GM18868 (cell line): ENCODE measurements around the gene TMEM100.
A peak's percentile ranks its signal among the peaks of the same experiment; 100 is the strongest.

ENCODE experiments used
- ATAC-seq: cut with Tn5 transposase; IDR thresholded peaks from one replicate; pipeline ENCODE4 v1.9.1; 2021; ENCODE audit warnings: mild to moderate bottlenecking, moderate library complexity; ENCODE audit not compliant: unreplicated experiment

Gene TMEM100

DNA sequence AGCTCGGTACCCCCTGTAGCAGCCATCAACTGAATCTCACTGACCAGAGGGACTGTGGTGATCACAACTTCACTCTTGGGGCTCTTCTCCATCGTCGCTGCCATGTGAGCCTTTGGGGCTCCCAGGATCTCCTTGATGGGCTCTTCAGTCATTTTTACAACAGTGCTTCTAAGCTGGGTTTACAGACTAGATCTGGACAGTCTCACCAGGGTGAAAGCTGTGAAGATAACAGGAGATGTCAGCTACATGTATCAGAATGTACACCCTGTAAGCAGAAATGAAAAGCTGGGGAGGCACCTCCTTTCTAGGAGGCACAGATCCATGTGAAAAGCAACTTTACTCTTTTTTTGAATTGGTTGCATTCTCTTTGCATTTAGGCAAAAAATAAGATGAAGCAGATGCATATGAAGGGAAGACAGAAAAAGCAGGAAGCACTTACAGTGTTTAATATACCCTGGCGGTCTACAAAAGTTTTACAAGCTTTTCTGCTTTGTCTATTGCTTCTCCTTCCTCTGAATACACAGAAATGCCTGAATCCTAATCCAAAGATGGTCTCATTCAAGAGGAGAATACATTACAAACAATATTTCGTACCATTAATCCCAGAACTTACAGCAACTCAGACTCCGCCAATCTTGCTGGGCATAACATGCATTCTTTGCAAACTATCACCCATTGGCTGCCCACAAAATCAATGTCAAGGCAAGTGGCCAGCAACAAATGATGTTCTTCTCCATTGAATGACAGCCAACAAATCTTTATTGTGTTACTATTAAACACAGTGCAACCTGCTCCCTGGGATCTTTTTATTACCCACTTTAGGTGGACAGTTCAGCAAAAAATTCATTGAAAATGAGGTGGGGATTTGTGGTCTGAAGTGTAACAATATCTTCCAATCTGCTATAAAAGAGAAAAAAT lies 1.5 kb downstream of the TMEM100 start:
- no peak for ATAC-seq

DNA sequence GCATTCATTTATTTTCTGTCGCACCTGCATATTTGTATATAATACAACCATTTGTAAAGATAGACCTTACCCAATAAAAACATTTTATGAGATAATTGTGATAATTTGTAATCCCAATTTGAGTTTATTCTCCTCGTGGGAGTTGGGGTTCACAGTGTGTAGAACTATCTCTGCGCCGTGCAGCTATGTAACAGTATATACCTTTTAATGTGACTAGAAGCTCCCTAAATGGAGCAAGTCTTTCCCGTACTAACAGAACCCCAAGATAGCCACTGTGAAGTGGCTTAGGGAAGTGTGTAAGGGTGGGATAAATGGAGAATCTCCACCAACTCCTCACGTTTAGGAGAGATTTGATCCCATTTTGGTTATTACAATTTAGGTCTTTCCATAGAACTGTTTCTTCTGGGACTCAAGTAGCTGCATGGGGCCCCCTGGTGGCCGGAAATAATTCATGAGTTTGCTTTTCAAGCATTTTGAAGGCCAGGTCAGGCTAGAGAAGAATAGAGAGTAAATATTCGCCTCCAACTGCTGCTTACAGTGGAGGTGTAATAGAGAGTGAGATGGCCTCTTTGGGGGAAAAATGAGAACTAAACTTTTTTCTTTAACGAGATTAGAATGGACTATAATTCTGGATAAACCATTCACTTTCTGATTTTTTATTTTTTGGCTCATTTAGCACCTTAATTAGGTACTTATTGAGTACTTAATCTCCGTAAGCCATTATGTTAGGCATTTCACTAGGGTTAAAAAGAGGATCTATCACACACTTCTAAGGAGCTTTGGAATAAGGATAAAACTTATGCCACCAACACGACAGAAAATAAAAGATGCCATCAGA lies 4.5 kb downstream of the TMEM100 start:
- ATAC-seq, result no peak

DNA sequence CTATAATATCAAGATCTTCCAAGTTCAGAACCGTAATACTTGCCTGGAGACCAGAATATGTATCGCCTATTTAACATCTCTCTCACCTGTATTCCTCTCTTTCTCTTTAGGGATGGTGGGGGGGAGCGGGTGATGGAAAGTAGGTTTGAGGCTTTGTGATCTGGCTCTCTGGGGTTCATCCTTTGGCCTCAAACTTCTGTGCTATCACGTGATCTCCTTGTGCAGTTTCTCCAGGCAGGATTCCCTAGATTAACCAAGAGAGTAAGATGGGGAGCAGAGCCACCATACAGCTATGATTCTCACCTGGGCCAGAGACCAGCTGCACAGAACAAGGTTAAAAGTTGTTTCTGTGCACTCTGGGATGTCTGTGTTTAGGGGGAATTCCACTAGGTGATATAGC lies 5.2 kb downstream of the TMEM100 start:
- ATAC-seq, result no peak

DNA sequence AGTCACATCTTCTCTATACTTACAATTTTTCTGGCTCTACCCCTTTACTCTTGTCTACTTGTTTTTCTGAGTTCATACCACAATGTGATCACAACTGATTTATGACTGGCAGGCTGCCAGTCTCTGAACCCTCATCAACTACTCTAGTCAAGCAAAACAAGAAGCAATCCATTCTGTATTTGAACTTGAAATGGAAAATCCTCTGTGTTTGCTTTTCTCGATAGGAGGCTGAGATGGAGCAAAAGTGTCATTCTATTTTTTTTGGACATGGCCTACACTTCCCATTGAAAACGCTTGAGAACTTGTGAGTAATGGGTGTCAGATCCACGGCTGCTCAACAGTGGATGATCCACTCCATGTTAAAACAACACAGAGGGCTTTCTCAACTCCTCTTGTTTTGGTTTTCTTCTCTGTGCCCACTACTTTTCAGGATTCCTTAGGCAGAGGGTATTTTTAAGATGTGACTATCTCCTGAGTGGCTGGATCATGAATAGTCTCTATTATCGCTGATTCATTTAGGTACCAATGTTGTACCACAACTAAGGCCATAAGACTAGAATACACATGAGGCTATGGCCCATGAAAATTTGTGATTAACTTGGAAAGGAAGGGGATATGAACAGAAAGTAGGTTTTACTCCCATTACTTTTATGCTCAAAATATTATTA lies 11.7 kb downstream of the TMEM100 start:
- no peak for ATAC-seq

DNA sequence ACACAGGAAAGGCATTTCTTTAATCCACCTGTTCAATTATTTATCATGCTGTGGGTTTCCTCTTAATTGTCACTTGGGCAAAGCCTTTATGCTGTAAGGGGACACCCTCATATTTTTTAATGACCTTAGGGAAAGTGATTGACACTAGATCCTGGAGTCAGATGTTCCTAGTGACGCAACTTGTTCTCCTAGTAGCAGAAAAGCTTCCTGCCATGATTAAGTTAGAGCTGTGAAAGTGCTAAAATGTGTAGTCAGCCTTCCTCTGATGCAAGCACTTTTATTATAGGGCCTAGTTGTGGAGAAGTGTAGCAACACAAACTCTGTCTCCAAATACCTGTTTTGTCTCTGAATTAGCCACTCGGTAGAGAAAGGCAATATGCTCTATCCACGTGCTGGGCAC lies 12.3 kb downstream of the TMEM100 start:
- no peak for ATAC-seq

DNA sequence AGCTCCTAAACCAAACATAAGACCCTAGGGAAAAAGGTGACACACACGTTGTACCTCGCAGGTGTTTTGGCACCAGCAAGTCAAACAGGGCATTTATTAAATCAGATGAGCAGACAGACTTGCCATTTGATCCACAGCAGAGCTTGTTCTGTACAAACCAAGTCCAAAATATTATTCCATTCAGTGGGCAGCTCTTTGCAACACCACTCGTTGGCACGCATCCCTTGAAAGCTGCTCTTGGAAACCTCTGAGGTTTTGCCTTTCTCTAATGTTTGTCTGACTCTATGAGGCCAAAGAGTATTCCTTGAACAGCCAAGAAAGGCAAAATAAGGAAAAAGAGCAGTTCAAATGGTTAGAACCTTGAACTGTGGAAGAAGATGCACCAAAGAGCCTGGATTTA lies 12.7 kb downstream of the TMEM100 start:
- no peak for ATAC-seq

DNA sequence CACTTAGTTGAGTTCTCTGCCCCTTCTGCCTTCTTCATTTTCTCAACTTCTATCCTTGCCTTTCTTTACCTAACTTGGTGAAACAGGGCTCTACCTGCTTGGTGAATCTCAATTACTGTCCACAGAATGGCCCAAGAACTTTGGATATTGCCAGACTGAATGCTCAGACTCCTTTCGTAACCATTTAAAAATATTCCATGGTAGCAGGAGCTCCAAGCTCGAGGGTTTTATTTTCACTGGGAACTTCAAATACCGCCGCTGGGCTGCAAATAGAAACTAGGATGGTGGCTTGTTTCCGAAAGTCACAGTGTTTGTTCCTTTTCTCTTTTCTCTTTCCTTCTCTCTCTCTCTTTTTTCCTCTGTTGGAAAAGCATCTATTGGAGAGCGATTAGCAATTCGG lies 13.2 kb downstream of the TMEM100 start:
- ATAC-seq, result no peak

DNA sequence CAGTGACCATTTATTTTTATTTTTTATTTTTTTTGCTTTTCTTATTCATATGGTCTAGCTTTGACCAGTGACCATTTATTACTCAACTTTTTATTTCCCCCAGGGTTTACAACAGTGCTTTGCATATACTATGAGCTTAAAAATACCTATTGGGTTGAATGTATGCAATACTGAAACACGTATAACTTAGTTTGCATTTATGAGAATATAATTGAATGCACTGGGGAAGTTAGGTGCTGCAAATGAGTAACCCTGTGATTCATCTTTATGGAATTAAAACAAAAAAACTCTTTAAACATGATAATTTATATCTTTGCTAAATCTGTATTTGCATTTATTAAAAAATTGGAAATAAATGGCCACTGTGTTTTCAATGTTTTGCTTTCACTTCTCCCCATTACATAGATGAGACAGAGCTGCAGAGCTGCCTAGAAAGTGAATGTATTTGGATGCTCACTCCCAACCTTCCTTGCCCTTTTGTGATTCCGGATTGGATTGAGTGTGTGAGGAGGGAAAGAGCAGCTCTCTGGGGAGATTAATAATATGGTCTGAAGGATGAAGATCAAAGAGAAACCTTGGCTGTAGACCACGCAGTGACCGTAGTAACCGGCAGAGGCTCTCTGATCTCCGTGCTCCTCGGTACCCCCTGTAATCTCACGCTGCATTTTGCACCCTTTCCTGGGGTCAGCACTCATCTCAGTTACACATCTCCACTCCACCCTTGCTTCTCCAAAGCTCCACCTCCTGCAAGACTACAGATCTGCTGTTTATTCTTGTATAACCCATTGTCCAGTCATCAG lies 14.3 kb downstream of the TMEM100 start:
- no peak for ATAC-seq

DNA sequence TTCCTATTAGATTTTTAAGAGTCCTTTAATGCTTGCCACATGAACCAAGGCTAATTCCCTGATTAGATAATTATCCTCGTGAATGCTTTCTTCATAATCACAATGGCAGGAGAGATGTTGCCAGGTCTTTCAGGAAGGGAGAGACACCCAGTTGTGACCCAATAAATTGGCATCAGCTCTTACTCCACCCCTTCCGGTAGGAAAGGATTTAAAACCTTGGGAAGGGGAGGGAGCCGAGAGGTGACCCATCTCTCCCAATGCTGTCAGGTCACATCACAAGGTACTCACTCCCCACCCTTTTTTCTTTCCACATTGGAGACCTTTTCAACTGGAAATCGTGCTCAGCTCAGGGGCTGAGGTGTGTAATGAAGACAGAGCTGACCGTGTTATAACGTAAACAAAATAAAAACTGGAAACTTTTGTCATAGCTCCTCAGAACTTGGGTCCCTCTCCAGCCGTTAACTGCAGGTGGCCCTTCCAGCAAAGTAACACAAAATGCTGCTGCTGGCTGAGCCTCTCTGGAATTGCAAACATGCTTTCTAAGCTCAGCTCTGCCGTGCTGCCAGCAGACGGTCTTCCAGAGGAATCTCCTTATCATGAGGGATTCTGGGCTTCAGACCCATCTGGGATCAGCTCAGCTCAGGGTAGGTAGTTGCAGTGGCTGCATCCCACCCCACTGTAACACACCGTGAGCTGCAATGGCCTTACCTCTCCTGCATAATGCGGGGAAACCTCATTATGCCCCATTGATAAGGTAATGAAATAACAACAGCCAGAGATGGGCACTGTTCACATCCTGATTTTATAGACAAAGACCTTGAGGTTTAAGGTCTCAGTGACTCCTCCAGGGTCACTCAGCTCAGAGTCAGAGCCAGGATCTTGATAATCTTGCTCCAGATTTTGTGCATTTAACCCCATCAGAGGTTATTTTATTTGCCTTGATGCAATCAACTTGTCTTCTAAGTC lies 15.6 kb downstream of the TMEM100 start:
- ATAC-seq, result no peak

DNA sequence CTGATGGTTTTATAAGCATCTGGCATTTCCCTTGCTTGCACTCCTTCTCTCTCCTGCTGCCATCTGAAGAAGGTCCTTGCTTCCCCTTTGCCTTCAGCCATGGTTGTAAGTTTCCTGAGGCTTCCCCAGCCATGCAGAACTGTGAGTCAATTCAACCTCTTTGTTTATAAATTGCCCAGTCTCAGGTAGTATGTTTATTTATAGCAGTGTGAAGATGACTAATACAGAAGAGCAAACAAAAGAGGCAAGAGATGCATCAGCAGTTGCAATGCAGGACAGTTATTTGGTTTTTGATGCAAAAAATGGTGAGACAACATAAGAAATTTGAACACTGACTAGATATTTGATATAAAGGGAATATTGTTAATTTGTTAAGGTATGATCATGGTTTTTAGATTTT lies 16.8 kb downstream of the TMEM100 start:
- peak; percentile 93 for ATAC-seq

DNA sequence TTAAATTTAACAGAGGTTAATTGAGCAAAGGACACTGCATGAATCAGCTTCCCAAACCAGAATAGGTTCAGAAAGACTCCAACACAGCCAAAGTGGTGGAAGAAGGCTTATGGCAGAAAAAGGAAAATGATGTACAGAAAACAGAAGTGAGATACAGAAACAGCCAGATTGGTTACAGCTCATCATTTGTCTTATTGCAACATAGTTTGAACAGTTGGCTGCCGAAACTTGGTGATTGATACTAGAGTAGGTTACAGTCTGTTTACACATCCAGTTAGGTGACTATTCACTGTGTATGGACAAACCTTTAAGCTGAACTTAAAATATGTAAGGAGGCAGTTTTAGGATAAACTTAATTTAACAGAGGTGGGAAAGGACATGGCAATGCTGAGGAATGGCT lies 18.3 kb downstream of the TMEM100 start:
- no peak for ATAC-seq

DNA sequence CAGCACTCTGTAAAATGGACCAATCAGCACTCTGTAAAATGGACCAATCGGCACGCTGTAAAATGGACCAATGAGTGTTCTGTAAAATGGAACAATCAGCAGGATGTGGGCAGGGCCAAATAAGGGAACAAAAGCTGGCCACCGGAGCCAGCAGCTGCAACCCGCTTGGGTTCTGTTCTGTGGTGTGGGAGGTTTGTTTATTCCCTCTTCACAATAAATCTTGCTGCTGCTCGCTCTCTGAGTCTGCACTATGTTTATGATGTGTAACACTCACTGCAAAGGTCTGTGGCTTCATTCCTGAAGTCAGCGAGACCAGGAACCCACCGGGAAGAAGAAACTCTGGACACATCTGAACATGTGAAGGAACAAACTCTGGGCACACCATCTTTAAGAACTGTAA lies 20.5 kb downstream of the TMEM100 start:
- ATAC-seq, result no peak

DNA sequence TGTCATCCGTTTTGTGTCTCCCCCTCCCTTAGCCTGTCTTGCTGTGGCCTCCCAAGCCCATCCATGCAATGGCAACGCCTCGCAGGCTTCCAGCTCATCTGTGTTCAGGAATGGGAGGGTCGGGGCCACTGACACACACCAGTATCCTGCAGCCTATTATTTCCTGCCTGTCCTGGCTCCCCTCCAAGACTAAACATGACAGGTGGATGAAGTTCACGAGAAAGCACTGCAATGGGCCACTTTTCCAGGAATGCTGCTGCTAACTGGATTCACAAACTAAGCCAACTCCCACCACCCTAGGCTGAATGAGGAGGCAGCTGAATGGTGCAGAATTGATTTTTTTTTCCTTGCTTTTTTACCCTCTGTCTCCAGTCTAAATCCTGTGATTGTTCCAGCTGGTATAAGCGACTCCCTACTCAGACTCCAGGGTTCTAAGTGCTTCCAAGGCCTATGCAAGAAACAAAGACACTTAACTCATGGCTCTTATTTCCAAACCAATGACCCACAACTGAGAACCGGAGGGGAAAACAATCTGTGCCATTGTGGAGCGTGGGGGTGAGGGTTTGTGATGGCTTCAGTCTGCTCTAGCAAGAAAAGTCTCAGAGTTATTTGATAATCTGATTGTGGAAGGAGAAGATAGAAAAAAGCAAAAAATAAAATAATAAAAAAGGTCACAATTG lies 23.3 kb downstream of the TMEM100 start:
- ATAC-seq, result no peak

DNA sequence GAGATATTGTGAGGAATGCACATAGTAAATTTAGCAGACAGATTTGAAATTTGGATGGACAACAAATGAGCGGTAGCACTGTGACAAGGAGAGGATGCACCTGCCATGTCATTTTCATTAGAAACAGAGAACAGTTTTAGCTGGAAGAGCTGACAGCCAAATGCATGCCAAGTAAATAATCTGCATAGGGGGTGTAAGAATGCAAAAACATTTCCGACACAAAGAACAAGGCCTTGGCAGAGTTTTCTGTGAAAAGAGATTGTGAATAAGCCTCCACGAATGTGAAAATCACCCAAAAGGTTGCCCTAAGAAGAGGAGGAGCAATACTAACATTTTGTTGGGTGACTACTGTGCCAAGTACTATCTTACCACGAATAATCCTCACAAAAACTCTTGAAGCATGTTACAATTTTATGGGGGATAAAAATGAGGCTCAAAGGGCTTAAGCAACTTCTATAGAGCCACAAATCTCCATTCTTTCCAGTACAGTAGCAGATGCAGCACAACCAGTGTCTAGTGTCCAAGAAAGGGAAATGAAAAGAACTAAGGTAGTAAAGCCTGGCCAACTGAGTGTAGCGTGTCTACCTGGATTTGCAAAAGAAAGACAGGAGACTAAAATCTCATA lies 28.3 kb downstream of the TMEM100 start:
- no peak for ATAC-seq

DNA sequence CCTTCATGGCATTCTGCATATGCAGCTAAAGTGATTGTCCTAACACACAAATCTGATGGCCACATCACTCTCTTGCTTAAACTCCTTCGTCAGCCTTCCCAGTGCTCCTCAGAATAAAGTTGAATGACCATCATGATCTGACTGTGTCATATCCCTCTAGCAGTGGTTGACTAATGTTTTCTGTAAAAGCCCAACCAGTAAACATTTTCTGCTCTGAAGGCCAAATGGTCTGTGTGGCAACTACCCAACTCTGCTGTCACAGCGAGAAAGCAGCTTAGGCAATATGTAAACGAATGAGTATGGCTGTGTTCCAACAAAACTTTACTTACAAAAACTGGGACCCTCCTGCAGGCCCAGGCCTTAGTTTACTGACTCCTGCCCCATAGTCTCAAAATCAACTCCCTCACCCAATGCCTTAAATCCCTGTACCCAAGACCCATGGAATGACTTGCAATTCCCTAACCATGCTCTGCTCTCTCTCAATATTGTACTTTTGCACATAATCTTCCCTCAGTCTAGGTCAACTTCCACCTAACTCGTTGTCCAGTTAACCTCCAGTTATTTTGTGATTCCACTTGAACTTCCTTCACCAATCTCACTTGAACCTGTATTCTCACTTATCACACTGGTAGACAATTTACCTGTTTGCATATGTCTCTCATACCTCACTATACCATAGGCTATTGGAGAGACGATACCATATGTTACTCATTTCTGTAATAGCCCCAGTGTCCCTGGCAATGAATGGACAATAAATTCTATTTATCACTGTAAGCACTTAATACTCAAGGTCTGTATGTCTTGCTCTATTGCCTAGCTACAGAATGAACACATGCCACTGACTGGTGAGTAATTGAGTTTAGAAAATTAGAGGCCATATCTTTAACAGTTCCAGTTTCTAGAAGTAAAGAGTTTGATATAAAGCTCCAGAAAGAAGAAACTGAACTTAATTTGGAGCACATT lies 29.1 kb downstream of the TMEM100 start:
- no peak for ATAC-seq

DNA sequence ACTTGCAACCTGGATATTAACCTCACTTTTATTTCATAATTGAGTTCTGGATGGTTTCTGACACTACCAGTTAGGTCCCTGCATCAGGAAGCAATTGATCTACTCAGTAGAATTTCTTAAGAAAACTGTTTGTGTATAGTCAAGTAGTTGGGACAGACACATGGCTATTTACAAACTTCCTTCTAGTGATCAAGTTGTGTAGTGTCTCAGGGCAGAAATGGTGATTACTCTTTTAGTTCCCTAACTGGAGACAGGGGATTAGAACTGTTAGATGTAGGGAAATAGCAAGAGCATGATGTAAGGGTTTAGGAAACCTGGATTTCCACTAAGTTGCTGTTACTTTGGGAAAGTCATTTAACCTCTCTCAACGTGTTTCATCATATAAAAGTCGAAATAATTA lies 30.4 kb downstream of the TMEM100 start:
- no peak for ATAC-seq

DNA sequence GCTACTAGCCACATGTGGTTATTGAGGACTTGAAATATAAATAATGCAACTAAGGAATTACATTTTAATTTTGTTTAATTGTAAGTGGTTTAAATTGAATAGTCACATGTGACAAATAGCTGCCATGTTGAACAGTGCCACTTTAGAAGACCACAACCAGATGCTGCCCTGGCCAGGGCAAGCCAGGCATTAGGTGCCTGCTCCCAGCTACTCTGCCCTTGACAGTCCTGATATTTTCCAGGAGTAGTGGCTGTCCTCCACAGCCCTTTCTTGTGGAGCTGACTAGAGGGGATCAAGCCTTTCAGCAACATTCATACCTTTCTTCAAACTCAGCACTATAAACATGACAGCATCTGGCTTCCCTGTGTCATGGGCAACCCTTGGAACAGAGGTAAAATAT lies 31.0 kb downstream of the TMEM100 start:
- ATAC-seq, result no peak
